Measurements from ENCODE around the gene IQGAP2.

Gene IQGAP2

DNA sequence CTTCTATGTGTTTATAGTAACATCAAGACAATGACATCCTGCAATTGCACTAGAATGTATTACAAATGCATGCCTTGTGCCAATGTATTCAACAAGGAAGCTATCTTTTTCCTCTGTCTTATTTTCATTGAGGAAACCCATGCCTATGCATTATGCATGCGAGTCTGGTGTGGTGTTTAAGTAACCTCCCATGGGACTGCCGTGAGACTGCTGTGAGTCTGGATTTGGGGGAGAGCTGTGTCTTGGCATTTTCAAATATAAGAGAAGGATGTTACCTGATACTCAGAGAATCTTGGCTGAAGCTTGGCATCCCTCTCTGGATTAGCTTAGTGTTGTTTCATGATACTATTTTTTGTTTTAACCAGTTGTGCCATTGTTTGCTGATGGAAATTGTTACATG is 121.8 kb downstream of the IQGAP2 start:
- TF ChIP-seq, protein P1, sequence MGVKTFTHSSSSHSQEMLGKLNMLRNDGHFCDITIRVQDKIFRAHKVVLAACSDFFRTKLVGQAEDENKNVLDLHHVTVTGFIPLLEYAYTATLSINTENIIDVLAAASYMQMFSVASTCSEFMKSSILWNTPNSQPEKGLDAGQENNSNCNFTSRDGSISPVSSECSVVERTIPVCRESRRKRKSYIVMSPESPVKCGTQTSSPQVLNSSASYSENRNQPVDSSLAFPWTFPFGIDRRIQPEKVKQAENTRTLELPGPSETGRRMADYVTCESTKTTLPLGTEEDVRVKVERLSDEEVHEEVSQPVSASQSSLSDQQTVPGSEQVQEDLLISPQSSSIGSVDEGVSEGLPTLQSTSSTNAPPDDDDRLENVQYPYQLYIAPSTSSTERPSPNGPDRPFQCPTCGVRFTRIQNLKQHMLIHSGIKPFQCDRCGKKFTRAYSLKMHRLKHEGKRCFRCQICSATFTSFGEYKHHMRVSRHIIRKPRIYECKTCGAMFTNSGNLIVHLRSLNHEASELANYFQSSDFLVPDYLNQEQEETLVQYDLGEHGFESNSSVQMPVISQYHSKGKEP (tag by site-specific recombination; IDR thresholded peaks at IDR 0.05), result peak; percentile 89
- TF ChIP-seq ZNF266 (tag by site-specific recombination; IDR thresholded peaks at IDR 0.05; ENCODE audit: low read depth) (no peak), YY1 (tag by site-specific recombination; IDR thresholded peaks at IDR 0.05) (no peak), GLI4 (tag by site-specific recombination; IDR thresholded peaks at IDR 0.05) (no peak), ZEB2 (tag by site-specific recombination; IDR thresholded peaks at IDR 0.05) (0 out of 2 replicates have a peak, but pooled peaks have one; percentile 23), MZF1 (tag by site-specific recombination; IDR thresholded peaks at IDR 0.05; ENCODE audit: borderline replicate concordance) (peak; percentile 62; the same call in 1 of the 2 replicates), ZNF555 (tag by site-specific recombination; conservative IDR thresholded peaks at IDR 0.05) (no peak), ZNF600 (tag by site-specific recombination; IDR thresholded peaks at IDR 0.05) (peak; percentile 58; the same call in 1 of the 2 replicates), ZNF202 (tag by site-specific recombination; IDR thresholded peaks at IDR 0.05; ENCODE audit: borderline replicate concordance) (no peak), ZNF529 (tag by site-specific recombination; IDR thresholded peaks at IDR 0.05; ENCODE audit: insufficient replicate concordance) (no peak), GLIS1 (tag by site-specific recombination; IDR thresholded peaks at IDR 0.05) (0 out of 2 replicates have a peak, but pooled peaks have one; percentile 19)
- TF ChIP-seq, protein P2, sequence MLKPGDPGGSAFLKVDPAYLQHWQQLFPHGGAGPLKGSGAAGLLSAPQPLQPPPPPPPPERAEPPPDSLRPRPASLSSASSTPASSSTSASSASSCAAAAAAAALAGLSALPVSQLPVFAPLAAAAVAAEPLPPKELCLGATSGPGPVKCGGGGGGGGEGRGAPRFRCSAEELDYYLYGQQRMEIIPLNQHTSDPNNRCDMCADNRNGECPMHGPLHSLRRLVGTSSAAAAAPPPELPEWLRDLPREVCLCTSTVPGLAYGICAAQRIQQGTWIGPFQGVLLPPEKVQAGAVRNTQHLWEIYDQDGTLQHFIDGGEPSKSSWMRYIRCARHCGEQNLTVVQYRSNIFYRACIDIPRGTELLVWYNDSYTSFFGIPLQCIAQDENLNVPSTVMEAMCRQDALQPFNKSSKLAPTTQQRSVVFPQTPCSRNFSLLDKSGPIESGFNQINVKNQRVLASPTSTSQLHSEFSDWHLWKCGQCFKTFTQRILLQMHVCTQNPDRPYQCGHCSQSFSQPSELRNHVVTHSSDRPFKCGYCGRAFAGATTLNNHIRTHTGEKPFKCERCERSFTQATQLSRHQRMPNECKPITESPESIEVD (tag by site-specific recombination; IDR thresholded peaks at IDR 0.05), result peak; percentile 32; the same call in 1 of the 2 replicates
- TF ChIP-seq, protein P3, sequence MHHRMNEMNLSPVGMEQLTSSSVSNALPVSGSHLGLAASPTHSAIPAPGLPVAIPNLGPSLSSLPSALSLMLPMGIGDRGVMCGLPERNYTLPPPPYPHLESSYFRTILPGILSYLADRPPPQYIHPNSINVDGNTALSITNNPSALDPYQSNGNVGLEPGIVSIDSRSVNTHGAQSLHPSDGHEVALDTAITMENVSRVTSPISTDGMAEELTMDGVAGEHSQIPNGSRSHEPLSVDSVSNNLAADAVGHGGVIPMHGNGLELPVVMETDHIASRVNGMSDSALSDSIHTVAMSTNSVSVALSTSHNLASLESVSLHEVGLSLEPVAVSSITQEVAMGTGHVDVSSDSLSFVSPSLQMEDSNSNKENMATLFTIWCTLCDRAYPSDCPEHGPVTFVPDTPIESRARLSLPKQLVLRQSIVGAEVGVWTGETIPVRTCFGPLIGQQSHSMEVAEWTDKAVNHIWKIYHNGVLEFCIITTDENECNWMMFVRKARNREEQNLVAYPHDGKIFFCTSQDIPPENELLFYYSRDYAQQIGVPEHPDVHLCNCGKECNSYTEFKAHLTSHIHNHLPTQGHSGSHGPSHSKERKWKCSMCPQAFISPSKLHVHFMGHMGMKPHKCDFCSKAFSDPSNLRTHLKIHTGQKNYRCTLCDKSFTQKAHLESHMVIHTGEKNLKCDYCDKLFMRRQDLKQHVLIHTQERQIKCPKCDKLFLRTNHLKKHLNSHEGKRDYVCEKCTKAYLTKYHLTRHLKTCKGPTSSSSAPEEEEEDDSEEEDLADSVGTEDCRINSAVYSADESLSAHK (tag by site-specific recombination; IDR thresholded peaks at IDR 0.05), result peak; percentile 87
- no peak overlapping the region for H3K27ac ChIP-seq (ENCODE audit: extremely low read depth, low read depth, low read length)
- POLR2A ChIA-PET, result no interaction called here
- peaks cover 23% of the 10 kb centered on the region for H3K4me1 ChIP-seq (ENCODE audit: control insufficient read depth, insufficient read depth, low read length)
- H3K36me3 ChIP-seq (ENCODE audit: control insufficient read depth in 2 of 2, insufficient read depth in 1 of 2, low read length in 2 of 2), result no peaks in the 10 kb centered on the region
- H3K4me3 ChIP-seq (ENCODE audit: low read depth, low read length), result no peak overlapping the region
- CTCF ChIA-PET, result no interaction called here
- no peaks in the 10 kb centered on the region for H3K9me3 ChIP-seq (ENCODE audit: control insufficient read depth, insufficient read depth, low read depth, low read length)

DNA sequence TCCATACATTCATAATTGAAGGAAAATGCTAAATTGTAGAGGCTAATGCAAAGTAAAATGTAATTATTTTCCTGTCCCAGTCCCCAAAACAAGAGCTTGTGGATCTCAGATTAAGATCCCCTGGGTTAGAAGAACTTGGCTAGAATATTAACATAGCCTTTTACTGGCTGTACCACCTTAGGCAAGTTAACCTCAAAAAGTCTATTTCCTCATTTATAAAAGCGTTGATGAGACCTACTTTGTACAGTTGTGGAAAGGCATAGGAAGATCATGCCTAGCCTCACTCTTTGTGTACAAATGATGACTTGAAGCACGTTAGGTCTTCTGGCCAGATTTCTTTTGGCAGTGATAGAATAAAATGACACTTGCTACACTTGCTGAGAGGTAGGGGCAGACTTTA is 122.9 kb downstream of the IQGAP2 start:
- no peak overlapping the region for H3K27ac ChIP-seq (ENCODE audit: extremely low read depth, low read depth, low read length)
- ChIA-PET POLR2A (no interaction called here), CTCF (interaction anchor here (0.6 kb wide), 1 partner anchor 223 kb away, joined by 3 read pairs; no protein-coding TSS in a partner anchor)
- no peaks in the 10 kb centered on the region for H3K9me3 ChIP-seq (ENCODE audit: control insufficient read depth, insufficient read depth, low read depth, low read length)
- no peaks in the 10 kb centered on the region for H3K36me3 ChIP-seq (ENCODE audit: control insufficient read depth in 2 of 2, insufficient read depth in 1 of 2, low read length in 2 of 2)
- peaks cover 23% of the 10 kb centered on the region for H3K4me1 ChIP-seq (ENCODE audit: control insufficient read depth, insufficient read depth, low read length)
- H3K4me3 ChIP-seq (ENCODE audit: low read depth, low read length), result no peak overlapping the region
- TF ChIP-seq BCL11B (tag by site-specific recombination; IDR thresholded peaks at IDR 0.05; ENCODE audit: low read depth) (no peak), ZXDB (tag by site-specific recombination; IDR thresholded peaks at IDR 0.05) (no peak), IKZF3 (tag by site-specific recombination; IDR thresholded peaks at IDR 0.05) (no peak), ZNF561 (tag by site-specific recombination; IDR thresholded peaks at IDR 0.05; ENCODE audit: borderline replicate concordance) (no peak), ZNF707 (tag by site-specific recombination; IDR thresholded peaks at IDR 0.05) (no peak), ZNF266 (tag by site-specific recombination; IDR thresholded peaks at IDR 0.05; ENCODE audit: low read depth) (no peak), ZBTB48 (tag by site-specific recombination; IDR thresholded peaks at IDR 0.05) (no peak), ZNF660 (tag by site-specific recombination; IDR thresholded peaks at IDR 0.05) (no peak), KLF16 (tag by site-specific recombination; IDR thresholded peaks at IDR 0.05) (no peak), OVOL3 (tag by site-specific recombination; IDR thresholded peaks at IDR 0.05) (no peak), YY1 (tag by site-specific recombination; IDR thresholded peaks at IDR 0.05) (no peak), ZNF350 (tag by site-specific recombination; IDR thresholded peaks at IDR 0.05) (no peak)
- TF ChIP-seq, protein P4, sequence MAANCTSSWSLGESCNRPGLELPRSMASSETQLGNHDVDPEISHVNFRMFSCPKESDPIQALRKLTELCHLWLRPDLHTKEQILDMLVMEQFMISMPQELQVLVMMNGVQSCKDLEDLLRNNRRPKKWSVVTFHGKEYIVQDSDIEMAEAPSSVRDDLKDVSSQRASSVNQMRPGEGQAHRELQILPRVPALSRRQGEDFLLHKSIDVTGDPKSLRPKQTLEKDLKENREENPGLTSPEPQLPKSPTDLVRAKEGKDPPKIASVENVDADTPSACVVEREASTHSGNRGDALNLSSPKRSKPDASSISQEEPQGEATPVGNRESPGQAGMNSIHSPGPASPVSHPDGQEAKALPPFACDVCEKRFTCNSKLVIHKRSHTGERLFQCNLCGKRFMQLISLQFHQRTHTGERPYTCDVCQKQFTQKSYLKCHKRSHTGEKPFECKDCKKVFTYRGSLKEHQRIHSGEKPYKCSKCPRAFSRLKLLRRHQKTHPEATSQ (tag by site-specific recombination; IDR thresholded peaks at IDR 0.05), result no peak
- TF ChIP-seq, protein P5, sequence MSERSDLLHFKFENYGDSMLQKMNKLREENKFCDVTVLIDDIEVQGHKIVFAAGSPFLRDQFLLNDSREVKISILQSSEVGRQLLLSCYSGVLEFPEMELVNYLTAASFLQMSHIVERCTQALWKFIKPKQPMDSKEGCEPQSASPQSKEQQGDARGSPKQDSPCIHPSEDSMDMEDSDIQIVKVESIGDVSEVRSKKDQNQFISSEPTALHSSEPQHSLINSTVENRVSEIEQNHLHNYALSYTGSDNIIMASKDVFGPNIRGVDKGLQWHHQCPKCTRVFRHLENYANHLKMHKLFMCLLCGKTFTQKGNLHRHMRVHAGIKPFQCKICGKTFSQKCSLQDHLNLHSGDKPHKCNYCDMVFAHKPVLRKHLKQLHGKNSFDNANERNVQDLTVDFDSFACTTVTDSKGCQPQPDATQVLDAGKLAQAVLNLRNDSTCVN (tag by site-specific recombination; optimal IDR thresholded peaks at IDR 0.05), result no peak
- TF ChIP-seq, protein P6, sequence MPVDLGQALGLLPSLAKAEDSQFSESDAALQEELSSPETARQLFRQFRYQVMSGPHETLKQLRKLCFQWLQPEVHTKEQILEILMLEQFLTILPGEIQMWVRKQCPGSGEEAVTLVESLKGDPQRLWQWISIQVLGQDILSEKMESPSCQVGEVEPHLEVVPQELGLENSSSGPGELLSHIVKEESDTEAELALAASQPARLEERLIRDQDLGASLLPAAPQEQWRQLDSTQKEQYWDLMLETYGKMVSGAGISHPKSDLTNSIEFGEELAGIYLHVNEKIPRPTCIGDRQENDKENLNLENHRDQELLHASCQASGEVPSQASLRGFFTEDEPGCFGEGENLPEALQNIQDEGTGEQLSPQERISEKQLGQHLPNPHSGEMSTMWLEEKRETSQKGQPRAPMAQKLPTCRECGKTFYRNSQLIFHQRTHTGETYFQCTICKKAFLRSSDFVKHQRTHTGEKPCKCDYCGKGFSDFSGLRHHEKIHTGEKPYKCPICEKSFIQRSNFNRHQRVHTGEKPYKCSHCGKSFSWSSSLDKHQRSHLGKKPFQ (tag by site-specific recombination; IDR thresholded peaks at IDR 0.05), result no peak

Data from HEK293 (cell line).